Activated T-cell treated with anti-CD3 and anti-CD28 coated beads, Interleukin-2, amount 50 U/mL, for 4 hours (primary cell): Measurements from ENCODE around the gene KCNG2. TPM values are rescaled to one million over a fixed set of nuclear protein-coding genes. Genes with fewer than 3 reads are reported as not detected.

ENCODE experiments used
- ATAC-seq, 2 donors: fragments of 200-7000 bp; cut with Tn5 transposase; one replicate each; pipeline ENCODE4 v1.10.0; 2021
- DNase-seq: peaks from one replicate; pipeline ENCODE4 v3.0.0-alpha.2; 2020
- H3K27me3 Mint-ChIP-seq: one replicate; pipeline ENCODE4 v1.8.0; 2021; ENCODE audit warnings: low read depth, mixed read lengths
- H3K36me3 Mint-ChIP-seq: one replicate; pipeline ENCODE4 v1.8.0; 2022; ENCODE audit warnings: mixed read lengths; ENCODE audit not compliant: insufficient read depth
- H3K4me1 Mint-ChIP-seq: one replicate; pipeline ENCODE4 v1.8.0; 2021; ENCODE audit warnings: low read depth, mixed read lengths
- H3K4me3 Mint-ChIP-seq: one replicate; pipeline ENCODE4 v1.8.0; 2021; ENCODE audit warnings: mild to moderate bottlenecking, moderate library complexity, mixed read lengths
- H3K9me3 Mint-ChIP-seq: one replicate; pipeline ENCODE4 v1.8.0; 2021; ENCODE audit warnings: mixed read lengths
- total RNA-seq, 3 donors: library from RNA; stranded (reverse); gene quantifications; one replicate each; pipeline ENCODE4 v1.2.1, GENCODE V29; 2021

The KCNG2 gene
- total RNA-seq, 3 donors from 2014 or later, result not detected

DNA sequence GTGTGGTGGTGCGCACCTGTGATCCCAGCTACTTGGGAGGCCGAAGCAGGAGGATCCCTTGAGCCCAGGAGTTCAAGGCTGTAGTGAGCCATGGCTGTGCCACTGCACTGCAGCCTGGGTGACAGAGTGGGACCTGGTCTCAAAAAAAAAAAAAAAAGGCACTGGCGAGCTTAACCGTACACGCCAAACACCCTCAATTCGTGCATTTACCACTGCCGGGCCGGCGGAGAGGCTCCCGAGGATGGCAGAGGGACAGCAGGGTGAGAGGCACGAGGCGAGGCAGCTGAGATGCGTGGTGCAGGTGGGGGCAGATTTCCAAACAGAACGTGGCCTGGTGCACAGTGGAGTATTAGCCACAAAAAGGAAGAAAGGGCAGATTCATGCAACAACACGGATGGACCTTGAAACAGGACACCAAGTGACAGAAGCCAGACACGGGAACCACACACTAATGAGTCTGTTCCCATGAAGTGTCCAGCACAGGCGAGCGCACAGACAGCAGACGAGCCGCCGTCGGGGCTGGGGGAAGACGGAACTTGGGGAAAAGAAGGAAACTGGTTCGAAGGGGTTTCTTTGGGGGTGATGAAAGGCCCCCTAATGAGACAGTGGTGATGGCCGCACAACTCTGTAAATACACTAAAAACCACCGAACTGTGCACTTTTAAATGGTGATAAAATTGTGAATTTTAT, 126.3 kb downstream of the KCNG2 start:
- DNase-seq (no peak), ATAC-seq (no peak)
- no peak overlapping the region for H3K4me3 Mint-ChIP-seq
- H3K36me3 Mint-ChIP-seq, result peaks cover 29% of the 10 kb centered on the region
- peaks cover 2% of the 10 kb centered on the region for H3K4me1 Mint-ChIP-seq
- peaks cover 6% of the 10 kb centered on the region for H3K9me3 Mint-ChIP-seq
- no peaks in the 10 kb centered on the region for H3K27me3 Mint-ChIP-seq

DNA sequence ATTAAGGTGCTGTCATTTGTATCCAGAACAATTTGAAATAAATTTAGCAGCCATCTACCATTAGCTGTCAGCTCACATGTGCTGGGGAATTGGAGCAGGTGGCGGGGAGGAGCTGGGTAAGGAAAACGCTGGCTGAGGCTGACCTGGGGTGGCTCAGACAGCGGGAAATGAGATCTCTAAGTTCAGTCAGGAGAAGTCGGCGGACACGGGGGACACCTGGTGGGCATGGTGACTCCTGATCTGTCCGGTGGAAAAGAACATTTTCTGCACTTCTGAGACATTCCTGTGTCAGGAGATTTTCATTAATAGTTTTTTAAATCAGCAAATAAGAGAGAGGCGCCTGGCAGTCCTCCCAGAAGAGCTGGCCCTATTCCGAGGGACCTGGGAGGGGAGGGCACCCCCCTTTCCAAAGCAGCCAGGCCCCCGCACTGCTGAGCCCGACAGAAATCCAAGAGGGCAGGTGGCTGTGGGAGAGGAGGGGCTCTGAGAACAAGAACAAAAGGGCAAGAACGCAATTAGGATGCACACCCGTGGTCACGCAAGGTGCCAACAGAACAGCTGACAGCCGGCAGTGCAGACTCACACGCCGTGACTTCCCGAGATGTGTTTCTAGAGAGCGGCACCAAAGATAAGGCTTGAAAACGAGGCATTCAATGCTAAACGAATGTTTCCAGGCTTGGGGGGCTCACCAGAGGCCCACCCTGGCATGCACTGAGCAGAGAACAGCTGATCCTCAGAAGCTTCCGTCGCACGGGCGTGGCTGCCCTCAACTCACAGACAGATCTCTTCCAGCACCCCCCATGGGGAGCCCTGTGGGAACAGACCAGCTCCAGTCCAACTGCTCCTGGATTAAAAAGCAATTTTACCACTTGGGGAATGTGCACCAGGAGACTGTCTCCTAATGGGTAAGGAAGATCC, 127.3 kb downstream of the KCNG2 start:
- no peaks in the 10 kb centered on the region for H3K27me3 Mint-ChIP-seq
- no peak overlapping the region for H3K4me3 Mint-ChIP-seq
- H3K9me3 Mint-ChIP-seq, result peaks cover 14% of the 10 kb centered on the region
- no peak for DNase-seq
- ATAC-seq, result no peak
- peaks cover 39% of the 10 kb centered on the region for H3K36me3 Mint-ChIP-seq
- peaks cover 2% of the 10 kb centered on the region for H3K4me1 Mint-ChIP-seq

DNA sequence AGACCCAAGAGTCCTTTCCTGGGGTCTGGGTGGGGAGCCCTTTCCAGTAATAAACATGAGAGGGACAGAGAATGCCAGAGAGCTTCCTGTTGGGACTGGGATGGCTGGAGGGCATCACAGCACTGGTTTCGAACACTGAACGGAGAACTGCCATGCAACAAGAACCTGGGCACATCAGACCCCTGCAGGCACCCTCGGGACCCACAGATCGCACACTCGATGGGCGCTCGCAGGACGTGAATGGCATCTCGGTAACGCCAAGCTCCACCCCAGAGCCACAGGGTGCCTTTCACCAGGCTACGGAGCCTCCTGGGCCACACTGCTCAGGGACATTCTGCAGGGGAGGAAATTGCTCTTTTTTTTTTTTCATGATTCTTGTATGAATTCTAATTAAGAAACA, 128.6 kb downstream of the KCNG2 start:
- no peak for ATAC-seq
- H3K9me3 Mint-ChIP-seq, result peaks cover 20% of the 10 kb centered on the region
- no peak for DNase-seq
- H3K36me3 Mint-ChIP-seq, result peaks cover 46% of the 10 kb centered on the region
- no peaks in the 10 kb centered on the region for H3K27me3 Mint-ChIP-seq
- peaks cover 3% of the 10 kb centered on the region for H3K4me1 Mint-ChIP-seq
- no peak overlapping the region for H3K4me3 Mint-ChIP-seq

DNA sequence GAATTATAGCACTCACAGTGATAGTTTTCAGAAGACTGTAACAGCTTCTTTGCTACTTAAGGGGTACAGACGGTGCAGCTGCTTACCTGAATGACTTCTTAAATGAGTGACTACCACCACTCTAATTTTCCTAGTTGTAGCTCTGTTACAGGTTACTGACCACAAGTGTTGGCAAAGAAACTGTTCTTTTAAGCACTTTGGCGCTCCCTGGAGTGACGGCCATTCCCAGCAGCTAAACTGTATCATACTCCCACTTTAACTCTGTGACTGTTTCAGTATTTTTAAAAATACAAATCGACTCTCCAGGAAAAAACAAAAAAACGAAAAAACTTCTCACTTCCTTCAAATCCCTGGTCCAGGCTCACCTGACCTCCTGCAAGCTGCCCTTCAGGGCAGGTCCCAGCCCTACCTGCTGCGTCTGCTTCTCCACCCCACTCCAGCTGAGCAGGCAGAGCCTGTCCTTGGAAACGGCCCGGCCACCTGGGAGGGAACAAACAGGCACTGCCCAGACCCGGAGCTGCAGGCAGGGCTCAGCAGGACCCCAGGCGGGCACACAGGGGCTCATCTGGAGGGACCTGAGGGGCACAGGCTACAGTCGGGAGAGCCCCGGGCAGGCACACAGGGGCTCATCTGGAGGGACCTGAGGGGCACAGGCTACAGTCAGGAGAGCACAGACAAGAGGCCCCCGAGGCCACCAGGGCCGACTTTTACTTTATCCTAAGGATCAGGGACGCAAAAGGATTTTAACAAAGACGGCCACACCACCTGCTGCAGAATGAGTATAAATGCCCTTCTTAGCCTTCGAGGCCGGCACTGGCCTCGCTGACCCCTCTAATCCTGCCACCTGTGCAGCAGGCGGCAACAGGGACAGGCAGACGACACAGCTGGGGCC, 129.2 kb downstream of the KCNG2 start:
- Mint-ChIP-seq H3K36me3 (peaks cover 48% of the 10 kb centered on the region), H3K4me1 (peaks cover 4% of the 10 kb centered on the region), H3K9me3 (peaks cover 24% of the 10 kb centered on the region), H3K4me3 (no peak overlapping the region), H3K27me3 (no peaks in the 10 kb centered on the region)
- no peak for DNase-seq
- ATAC-seq, result no peak

DNA sequence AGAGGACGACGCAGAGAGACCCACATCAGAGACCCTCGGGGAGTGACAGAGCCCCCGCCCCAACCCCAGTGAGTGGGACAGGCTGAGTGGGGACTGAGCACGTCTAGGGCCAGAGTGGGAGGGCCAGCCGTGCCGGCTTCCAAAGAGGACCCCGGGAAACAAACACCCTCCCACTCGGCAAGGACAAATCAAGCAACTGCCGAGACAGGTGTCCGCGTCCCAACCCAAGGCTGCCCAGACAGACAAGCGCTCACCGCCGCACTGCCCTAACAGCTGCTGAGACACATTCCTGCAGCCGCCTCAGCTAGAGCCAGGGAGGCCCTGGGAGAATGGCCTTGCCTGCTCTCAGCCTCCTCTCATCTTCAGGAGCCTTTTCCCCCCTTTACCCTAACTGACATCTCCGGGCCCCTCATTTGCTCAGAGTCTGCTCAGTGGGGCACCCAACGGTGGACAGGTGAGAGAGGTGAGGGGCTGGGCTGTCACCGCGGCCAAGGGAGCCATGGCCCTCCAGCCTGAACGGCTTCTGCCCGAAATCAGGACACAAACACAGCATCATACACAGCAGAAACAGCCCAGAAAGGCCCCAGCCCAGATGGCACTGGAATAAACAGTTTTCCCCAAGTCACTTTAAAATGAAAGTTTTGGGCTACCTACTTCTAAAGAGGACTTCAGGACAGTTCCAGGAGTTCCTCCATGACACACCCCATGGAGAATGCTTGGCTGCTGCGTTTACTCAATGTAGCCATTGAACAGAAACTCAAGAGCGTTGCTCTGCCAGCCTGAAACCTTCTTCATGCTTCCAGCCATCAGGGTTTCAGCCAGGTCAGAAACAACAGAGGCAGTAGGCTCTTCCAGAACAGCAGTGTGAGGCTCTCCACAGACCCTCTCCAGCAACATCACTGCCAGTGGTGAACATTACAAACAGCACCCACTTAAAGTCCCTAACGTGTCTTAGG, 130.1 kb downstream of the KCNG2 start:
- peaks cover 54% of the 10 kb centered on the region for H3K36me3 Mint-ChIP-seq

DNA sequence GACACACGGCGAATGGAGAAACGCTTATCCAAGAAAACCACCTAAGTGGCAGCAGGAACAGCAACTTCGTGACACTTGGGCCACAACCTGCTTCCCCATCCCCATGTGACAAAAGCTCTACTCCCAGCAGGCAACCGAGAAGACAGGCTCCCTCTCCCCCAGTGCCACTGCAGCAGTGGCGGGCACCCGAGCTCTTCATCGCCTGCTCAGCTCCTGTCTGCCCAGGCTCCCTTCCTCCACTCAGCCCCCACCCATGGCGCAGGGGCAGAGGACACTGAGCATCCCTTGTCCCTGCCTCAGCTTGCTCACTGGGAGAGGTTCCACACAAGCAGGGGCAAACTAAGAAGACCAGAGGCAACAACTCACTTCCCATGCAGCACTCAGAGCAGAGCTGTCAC, 130.8 kb downstream of the KCNG2 start:
- peaks cover 40% of the 10 kb centered on the region for H3K9me3 Mint-ChIP-seq
- H3K4me3 Mint-ChIP-seq, result no peak overlapping the region
- peaks cover 4% of the 10 kb centered on the region for H3K4me1 Mint-ChIP-seq
- DNase-seq, result no peak
- H3K36me3 Mint-ChIP-seq, result peaks cover 59% of the 10 kb centered on the region
- ATAC-seq, result no peak
- no peaks in the 10 kb centered on the region for H3K27me3 Mint-ChIP-seq

More for the DNA sequence above, 130.1 kb downstream of the KCNG2 start:
- Mint-ChIP-seq H3K9me3 (peaks cover 33% of the 10 kb centered on the region), H3K27me3 (no peaks in the 10 kb centered on the region), H3K4me1 (peaks cover 4% of the 10 kb centered on the region), H3K4me3 (no peak overlapping the region)
- no peak for ATAC-seq
- no peak for DNase-seq

DNA sequence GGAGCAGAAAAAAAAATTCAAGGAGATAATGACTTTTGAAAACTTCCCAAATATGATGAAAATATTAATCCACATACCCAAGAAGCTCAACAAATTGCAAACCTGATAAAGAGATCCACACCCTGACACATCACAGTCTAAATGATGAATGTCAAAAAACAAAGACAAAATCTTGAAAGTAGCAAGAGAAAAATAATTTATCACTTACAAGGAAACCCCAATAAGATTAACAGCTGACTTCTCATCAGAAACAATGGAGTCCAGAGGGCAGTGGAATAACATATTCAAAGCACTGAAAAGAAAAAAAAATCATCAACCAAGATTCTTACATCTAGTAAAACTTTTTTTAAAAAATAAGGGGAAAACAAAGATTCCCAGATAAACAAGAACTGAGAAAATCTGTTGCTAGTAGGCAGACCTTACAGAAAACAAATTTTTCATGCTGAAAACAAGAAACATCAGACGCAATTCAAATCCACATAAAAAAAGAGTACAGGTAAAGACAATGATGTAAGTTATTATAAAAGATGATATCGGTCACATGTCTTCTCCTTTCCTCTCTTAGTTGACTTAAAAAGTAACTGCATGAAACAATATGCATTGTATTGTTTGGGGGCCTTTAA, 132.4 kb downstream of the KCNG2 start:
- DNase-seq (no peak), ATAC-seq (no peak)
- Mint-ChIP-seq H3K4me3 (no peak overlapping the region), H3K9me3 (peaks cover 45% of the 10 kb centered on the region), H3K36me3 (peaks cover 59% of the 10 kb centered on the region), H3K4me1 (peaks cover 4% of the 10 kb centered on the region), H3K27me3 (no peaks in the 10 kb centered on the region)

DNA sequence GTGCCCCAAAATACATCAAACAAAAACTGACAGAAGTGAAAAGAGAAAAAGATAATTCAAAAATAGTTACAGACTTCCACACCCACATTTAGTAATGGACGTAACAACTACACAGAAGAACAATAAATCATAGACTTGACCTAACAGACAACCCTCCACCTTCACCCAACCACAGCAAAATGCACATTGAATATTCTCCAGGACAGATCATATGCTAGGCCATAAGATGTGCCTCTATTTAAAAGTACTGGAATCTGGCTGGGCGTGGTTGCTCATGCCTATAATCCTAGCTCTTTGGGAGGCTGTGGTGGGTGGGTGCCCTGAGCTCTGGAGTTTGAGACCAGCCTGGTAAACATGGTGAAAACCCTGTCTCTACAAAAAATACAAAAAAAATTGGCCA, 133.7 kb downstream of the KCNG2 start:
- DNase-seq, result no peak
- H3K9me3 Mint-ChIP-seq, result peaks cover 54% of the 10 kb centered on the region
- H3K36me3 Mint-ChIP-seq, result peaks cover 64% of the 10 kb centered on the region

DNA sequence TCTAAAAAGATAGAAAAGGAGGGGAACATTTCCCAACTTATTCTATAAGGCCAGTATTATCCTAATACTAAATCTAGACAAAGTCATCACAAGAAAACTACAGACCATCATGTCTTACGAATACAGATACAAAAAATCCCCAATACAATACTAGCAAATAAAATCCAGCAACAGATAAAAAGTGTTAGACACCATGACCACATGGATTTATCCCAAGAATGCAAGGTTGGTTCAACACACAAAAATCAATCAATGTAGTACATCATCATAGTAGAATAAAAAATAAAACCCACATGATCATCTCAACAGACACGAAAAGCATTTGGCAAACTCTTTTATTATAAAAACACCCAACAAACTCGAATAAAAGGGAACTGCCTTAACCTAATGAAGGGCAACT, 135.2 kb downstream of the KCNG2 start:
- H3K4me3 Mint-ChIP-seq, result no peak overlapping the region
- H3K36me3 Mint-ChIP-seq, result peaks cover 78% of the 10 kb centered on the region
- H3K27me3 Mint-ChIP-seq, result no peaks in the 10 kb centered on the region
- peaks cover 57% of the 10 kb centered on the region for H3K9me3 Mint-ChIP-seq
- ATAC-seq (no peak), DNase-seq (no peak)
- H3K4me1 Mint-ChIP-seq, result peaks cover 2% of the 10 kb centered on the region

More for the DNA sequence above, 133.7 kb downstream of the KCNG2 start:
- Mint-ChIP-seq H3K27me3 (no peaks in the 10 kb centered on the region), H3K4me1 (peaks cover 2% of the 10 kb centered on the region), H3K4me3 (no peak overlapping the region)
- ATAC-seq, result no peak

DNA sequence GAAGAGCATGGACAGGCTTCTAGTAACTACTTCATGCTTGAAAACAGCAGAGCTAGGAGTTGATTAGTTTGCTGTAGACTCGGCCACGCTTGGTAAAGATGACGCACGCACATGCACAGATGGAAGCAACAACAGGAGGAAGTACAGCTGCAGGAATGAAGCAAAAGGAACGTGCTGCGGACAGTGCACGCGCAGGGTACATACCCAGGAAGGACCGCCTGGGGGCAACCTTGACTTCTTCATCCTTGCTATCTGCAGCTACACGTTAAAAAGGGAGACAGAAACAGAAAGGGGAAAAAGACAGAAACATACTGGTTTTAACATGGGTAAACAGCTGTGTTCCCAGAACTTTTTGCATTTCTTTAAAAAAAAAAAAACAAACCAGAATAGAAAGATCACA, 136.0 kb downstream of the KCNG2 start:
- Mint-ChIP-seq H3K36me3 (peaks cover 76% of the 10 kb centered on the region), H3K4me3 (no peak overlapping the region), H3K9me3 (peaks cover 54% of the 10 kb centered on the region), H3K4me1 (peaks cover 2% of the 10 kb centered on the region), H3K27me3 (no peaks in the 10 kb centered on the region)
- DNase-seq (no peak), ATAC-seq (no peak)

DNA sequence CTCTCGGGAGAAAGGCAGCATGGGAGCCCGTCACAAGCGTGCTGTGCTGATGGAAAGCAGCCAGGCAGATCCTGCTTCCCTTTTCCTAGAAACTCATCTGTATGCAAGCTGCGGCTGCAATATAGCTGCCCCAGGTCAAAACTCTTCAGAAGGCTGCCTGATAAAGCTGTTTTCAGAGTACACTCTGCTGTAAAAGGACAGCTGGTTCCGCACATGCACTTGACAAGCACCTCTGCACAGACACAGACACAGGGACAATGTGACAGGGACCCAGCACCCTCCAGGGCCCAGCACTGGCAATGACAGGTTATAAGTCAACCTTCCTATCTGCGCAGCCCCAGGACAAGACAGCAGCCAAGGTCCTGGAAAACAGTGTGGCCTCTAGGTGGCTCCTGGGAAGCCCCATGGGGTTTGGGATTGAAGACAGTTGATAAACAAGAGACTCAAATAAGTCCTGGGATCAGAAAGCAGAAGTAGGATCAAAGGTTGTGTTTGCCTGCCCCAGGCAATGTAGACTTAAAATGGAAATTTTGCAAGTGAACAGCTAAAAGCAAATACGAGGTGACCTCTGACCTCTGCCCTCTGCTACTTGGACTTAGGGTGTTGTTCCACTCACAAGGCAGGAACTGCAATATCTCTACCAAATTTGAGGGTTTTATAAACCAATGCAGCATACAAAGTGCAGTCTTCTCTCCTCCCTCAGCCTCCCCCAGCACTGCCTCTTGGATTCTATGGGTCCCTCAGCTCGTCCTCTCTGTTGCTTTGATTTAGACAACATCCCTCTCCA, 136.8 kb downstream of the KCNG2 start:
- Mint-ChIP-seq H3K9me3 (peaks cover 49% of the 10 kb centered on the region), H3K4me1 (peaks cover 2% of the 10 kb centered on the region), H3K4me3 (no peak overlapping the region), H3K36me3 (peaks cover 76% of the 10 kb centered on the region), H3K27me3 (no peaks in the 10 kb centered on the region)
- ATAC-seq (no peak), DNase-seq (no peak)

DNA sequence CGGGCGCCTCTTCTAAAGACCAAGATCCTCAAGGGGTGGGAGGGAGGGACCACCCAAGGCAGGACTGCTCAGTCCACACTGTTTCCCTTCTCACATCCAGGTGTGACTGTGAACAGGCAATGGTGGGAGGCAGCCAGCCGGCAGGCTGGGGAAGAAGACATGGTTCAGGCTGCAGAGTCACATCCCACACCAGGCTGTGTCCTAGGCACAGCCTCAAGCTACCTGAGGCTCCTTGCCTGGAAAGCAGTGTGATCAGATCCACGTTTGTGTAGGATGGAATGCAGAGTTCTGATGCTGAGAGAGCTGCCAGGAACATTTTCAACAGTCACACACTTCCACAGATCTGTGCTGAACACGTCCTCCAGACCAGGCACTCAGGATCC, 137.4 kb downstream of the KCNG2 start:
- Mint-ChIP-seq H3K9me3 (peaks cover 43% of the 10 kb centered on the region), H3K4me3 (no peak overlapping the region), H3K36me3 (peaks cover 76% of the 10 kb centered on the region), H3K4me1 (peaks cover 2% of the 10 kb centered on the region), H3K27me3 (no peaks in the 10 kb centered on the region)
- no peak for DNase-seq
- no peak for ATAC-seq
